HG02571 (cell line): ENCODE measurements around the gene ZDHHC14.
"Not testable (repeated sequence)": the region's sequence is repeated elsewhere in the genome, so short reads cannot be mapped to it uniquely, and the experiment has no call there.

ENCODE experiments used
- ATAC-seq: cut with Tn5 transposase; IDR thresholded peaks from one replicate; pipeline ENCODE4 v1.9.1; 2021; ENCODE audit warnings: mild to moderate bottlenecking, moderate library complexity; ENCODE audit not compliant: unreplicated experiment

ZDHHC14 gene

GRCh38 chr6:157586476-157587126, 205.6 kb downstream of the ZDHHC14 start:
- no peak for ATAC-seq

- no peak for ATAC-seq
These were observed 206.3 kb downstream of the ZDHHC14 start for GRCh38 chr6:157587127-157587926.

DNA sequence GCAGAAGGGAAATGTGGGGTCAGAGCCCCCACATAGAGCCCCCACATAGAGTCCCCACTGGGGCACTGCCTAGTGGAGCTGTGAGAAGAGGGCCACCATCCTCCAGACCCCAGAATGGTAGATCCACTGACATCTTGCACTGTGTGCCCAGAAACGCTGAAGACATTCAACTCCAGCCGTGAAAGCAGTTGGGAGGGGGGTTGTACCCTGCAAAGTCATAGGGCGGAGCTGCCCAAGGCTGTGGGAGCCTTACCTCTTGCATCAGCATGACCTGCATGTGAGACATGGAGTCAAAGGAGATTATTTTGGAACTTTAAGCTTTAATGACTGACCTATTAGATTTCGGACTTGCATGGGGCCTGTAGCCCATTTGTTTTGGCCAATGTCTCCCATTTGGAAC, 209.7 kb downstream of the ZDHHC14 start:
- ATAC-seq, result not testable (repeated sequence)

DNA sequence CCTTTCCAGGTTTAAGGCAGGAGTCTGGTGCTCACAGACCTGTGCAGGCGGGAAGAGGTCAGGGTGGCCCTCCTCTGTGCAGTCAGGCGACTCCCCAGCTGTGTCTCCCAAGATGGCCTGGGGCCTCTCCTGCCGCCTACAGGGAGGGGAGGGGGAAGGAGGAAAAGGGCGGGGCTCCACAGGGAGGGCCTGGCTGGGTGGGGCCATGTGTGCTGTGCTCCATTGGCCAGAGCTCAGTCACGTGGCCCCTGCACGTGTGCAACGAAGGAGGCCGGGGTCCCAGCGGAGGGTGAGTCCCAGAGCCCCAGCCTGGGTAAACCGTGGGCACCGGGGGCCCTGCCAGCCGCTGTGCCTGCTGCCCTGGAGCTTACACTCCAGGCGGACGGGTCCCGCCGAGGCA, 211.6 kb downstream of the ZDHHC14 start:
- ATAC-seq, result no peak

DNA sequence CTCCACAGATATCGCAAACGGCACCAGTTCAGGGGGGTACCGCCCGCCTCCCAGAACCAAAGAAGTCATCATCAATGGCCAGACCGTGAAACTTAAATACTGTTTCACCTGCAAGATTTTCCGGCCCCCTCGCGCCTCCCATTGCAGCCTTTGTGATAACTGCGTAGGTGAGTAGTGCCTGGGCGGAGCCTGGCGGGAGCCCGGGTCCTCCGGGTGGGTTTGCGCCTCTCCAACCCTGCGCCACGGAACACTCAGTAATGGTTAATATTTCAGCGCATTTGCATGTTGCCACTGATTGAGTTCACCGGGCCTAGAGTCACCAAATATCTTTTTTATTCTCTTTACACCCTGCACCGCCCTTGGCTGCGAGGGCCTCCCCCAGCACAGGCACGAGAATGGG, 212.0 kb downstream of the ZDHHC14 start:
- ATAC-seq, result no peak

DNA sequence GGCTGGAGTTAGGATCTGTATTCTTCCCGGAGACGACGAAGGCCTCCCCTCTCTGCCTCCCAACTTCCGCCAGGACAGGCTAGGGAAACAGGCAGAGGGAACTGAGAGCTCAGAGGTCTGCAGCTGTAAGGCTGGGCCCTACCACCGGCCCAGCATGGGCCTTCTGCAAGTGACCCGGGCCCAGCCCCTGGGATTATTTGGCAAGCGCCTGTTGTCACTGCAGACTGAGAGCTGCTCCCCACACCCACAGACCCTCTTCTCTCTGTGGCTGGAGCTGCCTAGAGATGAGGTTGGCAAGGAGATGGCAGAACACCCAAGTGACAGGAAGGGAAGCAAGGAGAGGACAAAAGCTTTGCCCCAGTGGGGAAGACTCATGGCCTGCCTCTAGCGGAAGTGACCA, 212.6 kb downstream of the ZDHHC14 start:
- no peak for ATAC-seq

GRCh38 chr6:157594292-157594691, 213.3 kb downstream of the ZDHHC14 start:
- ATAC-seq, result no peak

- ATAC-seq, result no peak
These were observed 214.8 kb downstream of the ZDHHC14 start for GRCh38 chr6:157595768-157596167.

GRCh38 chr6:157596461-157596860, 215.5 kb downstream of the ZDHHC14 start:
- no peak for ATAC-seq

GRCh38 chr6:157596886-157597285, 215.9 kb downstream of the ZDHHC14 start:
- ATAC-seq, result no peak

GRCh38 chr6:157597461-157598312, 216.7 kb downstream of the ZDHHC14 start:
- no peak for ATAC-seq

- no peak for ATAC-seq
These were observed 218.2 kb downstream of the ZDHHC14 start for GRCh38 chr6:157599191-157599590.

DNA sequence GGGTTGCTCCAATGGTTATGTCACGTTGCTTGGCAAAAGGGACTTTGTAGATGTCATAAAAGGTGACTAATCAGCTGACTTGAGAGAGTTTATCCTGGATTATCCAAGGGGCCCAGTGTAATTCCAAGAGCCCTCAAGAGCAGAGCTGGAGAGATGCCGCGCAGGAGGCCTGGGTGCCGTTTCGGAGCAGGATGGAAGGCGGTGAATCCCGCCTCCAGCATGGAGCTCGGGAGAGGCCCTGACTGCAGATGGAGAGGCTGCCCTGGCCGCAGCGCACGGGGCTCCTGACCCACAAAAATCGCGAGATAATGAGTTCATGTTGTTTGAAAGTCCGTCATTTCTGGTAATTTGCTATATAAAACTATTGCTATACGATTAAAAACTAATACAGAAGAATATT, 219.8 kb downstream of the ZDHHC14 start:
- no peak for ATAC-seq

DNA sequence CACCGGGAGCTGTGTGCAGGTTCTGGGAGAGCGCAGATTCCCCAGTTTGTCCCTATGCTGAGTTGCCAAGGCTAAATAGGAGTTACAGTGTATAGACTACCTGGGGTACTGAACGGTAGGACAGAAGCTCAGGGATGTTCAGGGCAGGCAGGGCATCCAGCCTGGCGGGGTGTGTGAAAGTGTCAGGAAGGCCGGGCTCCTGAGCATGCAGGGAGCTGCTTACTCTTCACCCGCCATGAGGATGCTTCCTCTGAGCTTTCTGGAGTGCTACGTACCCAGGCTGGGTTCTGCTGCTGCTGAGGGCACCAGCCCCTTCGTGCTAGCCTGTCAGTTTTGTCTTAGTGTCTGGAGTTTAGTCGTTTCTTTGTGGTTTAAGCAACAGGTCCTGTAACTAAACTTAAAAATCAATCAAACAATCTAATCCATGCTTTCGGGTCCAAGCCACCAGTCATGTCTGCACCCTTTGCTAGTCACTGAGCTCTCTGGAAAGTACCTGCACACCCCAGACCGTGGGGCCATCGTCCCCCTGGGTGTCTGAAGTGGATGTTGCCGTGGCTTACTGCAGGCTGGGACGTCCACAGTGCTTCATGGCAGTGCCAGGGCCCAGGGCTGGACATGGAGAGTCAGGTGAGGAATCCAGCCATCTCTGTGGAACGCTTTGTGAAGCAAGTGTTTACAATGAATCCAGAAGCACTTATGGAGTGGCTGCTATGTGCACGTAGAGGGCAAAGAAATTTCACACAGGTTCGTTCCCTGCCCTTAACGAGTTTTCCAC, 221.7 kb downstream of the ZDHHC14 start:
- no peak for ATAC-seq

GRCh38 chr6:157603314-157603940, 222.4 kb downstream of the ZDHHC14 start:
- ATAC-seq, result no peak

DNA sequence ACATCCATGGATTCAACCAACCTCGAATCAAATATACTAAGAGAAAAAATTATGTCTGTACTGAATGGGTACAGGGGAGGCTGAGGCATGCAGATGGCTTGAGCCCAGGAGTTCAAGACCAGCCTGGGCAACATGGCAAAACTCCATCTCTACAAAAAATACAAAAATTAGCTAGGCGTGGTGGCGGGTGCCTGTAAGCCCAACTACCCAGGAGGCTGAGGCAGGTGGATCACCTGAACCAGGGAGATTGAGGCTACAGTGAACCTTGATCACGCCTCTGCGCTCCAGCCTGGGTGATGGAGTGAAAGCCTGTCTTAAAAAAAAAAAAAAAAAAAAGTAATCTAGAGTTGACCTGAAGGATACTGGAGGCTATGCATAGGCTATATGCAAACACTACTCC, 223.0 kb downstream of the ZDHHC14 start:
- no peak for ATAC-seq

- no peak for ATAC-seq
These were observed 223.8 kb downstream of the ZDHHC14 start for GRCh38 chr6:157604816-157605215.

DNA sequence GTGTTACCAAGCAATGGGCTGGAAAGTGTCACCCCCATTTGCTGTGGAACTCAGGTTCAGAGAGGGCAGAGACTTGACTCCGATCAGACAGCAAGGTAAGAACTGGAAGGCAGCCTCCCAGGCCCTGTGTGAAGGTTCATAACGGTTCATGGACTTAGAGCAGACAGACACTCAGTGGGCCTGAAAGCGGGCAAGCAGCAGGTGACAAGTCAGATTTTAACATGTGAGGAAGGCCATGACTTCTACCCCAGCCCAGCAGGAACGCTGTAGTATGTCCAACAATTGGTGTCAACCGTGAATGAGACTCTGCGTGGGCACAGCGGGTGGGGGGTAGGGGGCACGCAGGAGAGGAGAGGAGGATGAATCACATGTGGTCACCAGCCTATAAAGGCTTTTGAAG, 224.5 kb downstream of the ZDHHC14 start:
- ATAC-seq, result no peak

GRCh38 chr6:157606516-157606915, 225.5 kb downstream of the ZDHHC14 start:
- ATAC-seq, result no peak
